Breast epithelium (tissue), 4 donors: ENCODE measurements around the gene SMIM33. TPM values are rescaled to one million over a fixed set of nuclear protein-coding genes. Genes with fewer than 3 reads are reported as not detected.

Experiments
- DNase-seq, 2 donors: peaks; one replicate each; pipeline ENCODE4 v3.0.0-alpha.2; 2019; ENCODE audit warnings: low spot score in 2 of 2
- H3K27ac ChIP-seq, 2 donors: fragments of 200-600 bp; sonication (generic) in 1 of 2; one replicate each; pipeline ENCODE4 v1.5.1; 2016 to 2019; ENCODE audit warnings: mild to moderate bottlenecking in 1 of 2
- H3K27me3 ChIP-seq, 2 donors: fragments of 200-600 bp; sonication (generic) in 1 of 2; one replicate each; pipeline versions ENCODE4 v1.5.1 to v1.6.0; 2017 to 2019; ENCODE audit warnings: control low read depth in 1 of 2, mild to moderate bottlenecking in 1 of 2
- H3K36me3 ChIP-seq: fragments of 200-600 bp; one replicate; pipeline ENCODE4 v1.5.1; 2019
- H3K4me1 ChIP-seq, 2 donors: fragments of 200-600 bp; sonication (generic); one replicate each; pipeline ENCODE4 v1.5.1; 2016 to 2019; ENCODE audit warnings: control low read depth in 1 of 2
- H3K4me3 ChIP-seq, 3 donors: fragments of 200-600 bp; sonication (generic); 1 replicate in 2 of 3; 2 replicates in 1 of 3; pipeline ENCODE4 v1.5.1; 2016 to 2019; ENCODE audit warnings: mild to moderate bottlenecking in 3 of 3, moderate library complexity in 2 of 3
- H3K9me3 ChIP-seq, 2 donors: fragments of 200-600 bp; sonication (generic) in 1 of 2; one replicate each; pipeline ENCODE4 v1.5.1; 2016 to 2019; ENCODE audit warnings: control low read depth in 1 of 2
- POLR2A ChIP-seq: fragments of 450-650 bp; IDR thresholded peaks from one replicate; pipeline ENCODE4 v1.6.1; 2016; ENCODE audit warnings: antibody characterized with exemption, mild to moderate bottlenecking, moderate library complexity
- POLR2AphosphoS5 ChIP-seq, 3 donors: sonication (generic); formaldehyde crosslinking; IDR thresholded peaks; one replicate each; pipeline ENCODE4 v1.6.1; 2017; ENCODE audit warnings: antibody characterized with exemption in 3 of 3
- intact Hi-C: fragments of 100-400 bp; cut with DNase I; formaldehyde crosslinking; loops from one replicate; pipeline ENCODE4 v1.15.1; 2023; ENCODE audit warnings: low total_unique reads
- total RNA-seq, 3 donors: library from RNA; depleted of rRNA; stranded (reverse); fragments of >200 nt; gene quantifications; one replicate each; pipeline ENCODE4 v1.1.0, GENCODE V29; 2016
- TF ChIP-seq, protein P1 (sequence below), 3 donors: fragments of 450-650 bp; IDR thresholded peaks; one replicate each; pipeline ENCODE4 v1.5.1; 2016 to 2017; ENCODE audit warnings: antibody characterized with exemption in 3 of 3, mild to moderate bottlenecking in 3 of 3, moderate library complexity in 3 of 3

SMIM33 gene
- total RNA-seq, 3 donors from 2014 or later = not detected

DNA sequence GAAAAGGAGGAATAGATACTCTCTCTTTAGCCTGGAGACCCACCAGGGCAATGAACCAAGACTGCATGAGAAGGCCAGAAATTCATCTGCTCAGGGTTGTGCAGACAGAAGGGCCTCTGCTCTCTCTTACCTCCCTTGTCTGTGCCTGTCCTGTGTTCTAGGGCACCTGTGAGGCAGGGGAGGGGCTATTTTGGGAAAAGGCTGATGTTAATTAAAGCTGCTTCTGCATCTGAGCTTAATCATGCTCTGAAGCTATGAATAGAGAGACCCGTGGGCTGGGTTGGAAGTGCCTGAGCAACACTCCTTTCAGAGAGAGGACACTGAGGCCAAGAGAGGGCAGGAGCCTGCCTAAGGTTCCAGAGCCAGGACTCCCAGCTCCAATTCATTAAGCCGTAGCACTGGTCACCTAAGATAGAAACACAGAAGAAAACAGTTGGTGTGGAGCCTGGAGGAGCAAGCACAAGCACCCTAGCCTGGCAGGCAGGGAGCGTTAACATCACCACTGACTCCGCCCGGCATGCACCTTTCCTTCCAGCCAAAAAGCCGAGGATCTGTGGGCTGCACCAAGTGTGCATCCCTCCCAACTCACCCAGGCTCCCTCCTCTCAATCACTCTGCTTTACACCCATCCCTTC, 43.2 kb downstream of the SMIM33 start:
- Histone ChIP-seq H3K4me3 (no peak overlapping the region), H3K4me1 (no peaks in the 10 kb centered on the region), H3K9me3 (no peaks in the 10 kb centered on the region), H3K36me3 (no peaks in the 10 kb centered on the region), H3K27ac (no peak overlapping the region), H3K27me3 (no peaks in the 10 kb centered on the region)
- TF ChIP-seq POLR2AphosphoS5 (IDR thresholded peaks at IDR 0.05) = no peak
- no peak for TF ChIP-seq POLR2A
- DNase-seq = no peak
- intact Hi-C loops = no loop called here

DNA sequence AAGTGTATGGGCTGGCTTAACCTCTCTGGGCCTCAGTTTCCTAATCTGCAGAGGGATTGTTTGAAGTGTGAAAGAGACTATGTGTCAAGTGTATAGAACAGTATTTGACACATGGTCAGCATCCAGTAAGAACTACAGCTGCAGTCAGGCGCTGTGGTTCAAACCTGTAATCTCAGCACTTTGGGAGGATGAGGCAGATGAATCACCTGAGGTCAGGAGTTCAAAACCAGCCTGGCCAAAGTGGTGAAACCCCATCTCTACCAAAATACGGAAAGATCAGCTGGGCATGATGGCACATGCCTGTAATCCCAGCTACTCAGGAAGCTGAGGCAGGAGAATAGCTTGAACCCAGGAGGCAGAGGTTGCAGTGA, 43.7 kb downstream of the SMIM33 start:
- Histone ChIP-seq H3K9me3 (no peaks in the 10 kb centered on the region), H3K27ac (no peak overlapping the region), H3K4me3 (no peak overlapping the region), H3K27me3 (no peaks in the 10 kb centered on the region), H3K36me3 (no peaks in the 10 kb centered on the region), H3K4me1 (no peaks in the 10 kb centered on the region)
- no peak for DNase-seq
- intact Hi-C loops = no loop called here
- no peak for TF ChIP-seq POLR2A
- no peak for TF ChIP-seq POLR2AphosphoS5 (IDR thresholded peaks at IDR 0.05)
- TF ChIP-seq, protein P1, sequence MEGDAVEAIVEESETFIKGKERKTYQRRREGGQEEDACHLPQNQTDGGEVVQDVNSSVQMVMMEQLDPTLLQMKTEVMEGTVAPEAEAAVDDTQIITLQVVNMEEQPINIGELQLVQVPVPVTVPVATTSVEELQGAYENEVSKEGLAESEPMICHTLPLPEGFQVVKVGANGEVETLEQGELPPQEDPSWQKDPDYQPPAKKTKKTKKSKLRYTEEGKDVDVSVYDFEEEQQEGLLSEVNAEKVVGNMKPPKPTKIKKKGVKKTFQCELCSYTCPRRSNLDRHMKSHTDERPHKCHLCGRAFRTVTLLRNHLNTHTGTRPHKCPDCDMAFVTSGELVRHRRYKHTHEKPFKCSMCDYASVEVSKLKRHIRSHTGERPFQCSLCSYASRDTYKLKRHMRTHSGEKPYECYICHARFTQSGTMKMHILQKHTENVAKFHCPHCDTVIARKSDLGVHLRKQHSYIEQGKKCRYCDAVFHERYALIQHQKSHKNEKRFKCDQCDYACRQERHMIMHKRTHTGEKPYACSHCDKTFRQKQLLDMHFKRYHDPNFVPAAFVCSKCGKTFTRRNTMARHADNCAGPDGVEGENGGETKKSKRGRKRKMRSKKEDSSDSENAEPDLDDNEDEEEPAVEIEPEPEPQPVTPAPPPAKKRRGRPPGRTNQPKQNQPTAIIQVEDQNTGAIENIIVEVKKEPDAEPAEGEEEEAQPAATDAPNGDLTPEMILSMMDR (IDR thresholded peaks at IDR 0.05) = no peak

DNA sequence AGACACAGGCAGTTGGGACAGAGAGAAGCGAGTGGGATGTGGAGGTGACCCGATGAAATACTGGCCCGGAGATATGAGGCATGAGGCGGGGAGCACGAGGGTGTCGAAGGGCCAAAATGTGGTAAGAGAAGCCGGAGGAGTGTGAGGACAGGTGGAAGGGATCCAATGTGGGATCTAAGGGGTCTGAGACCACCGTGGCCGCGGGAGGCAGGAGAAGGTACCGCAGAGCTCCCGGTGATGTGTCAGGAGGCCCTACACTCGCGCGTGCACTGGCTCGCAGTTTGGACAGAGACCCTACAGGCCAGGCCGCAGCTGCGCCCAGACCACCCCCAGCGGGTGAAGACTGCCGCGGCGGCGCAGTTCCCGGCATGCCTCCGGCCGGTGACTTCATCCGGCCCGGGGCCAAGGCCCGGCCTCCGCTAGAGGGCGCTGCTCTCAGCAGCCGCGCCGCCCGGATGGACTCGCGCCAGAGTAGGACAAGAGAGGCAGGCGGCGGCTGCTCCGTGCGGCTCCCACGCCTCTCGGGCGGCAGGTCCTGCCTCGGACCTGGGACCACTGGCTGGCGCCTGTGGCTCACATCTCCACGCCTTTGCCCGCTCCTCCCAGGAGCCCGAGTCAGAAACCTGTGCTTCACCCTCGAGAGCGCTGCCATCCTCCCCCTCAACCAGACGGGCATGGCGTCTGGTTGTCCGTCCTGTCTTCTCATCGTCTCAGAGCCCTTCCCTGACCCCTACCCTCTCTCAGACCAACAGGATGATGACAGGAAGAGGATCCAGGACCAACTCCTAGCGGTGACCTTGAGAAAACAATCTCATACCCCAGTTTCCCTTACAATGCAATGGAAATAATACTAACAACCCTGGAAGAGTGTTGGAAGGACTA, 47.1 kb downstream of the SMIM33 start:
- Histone ChIP-seq H3K27ac (peak overlapping the region; percentile 89 to 92), H3K36me3 (no peaks in the 10 kb centered on the region), H3K9me3 (no peaks in the 10 kb centered on the region), H3K27me3 (no peaks in the 10 kb centered on the region), H3K4me3 (peak overlapping the region; percentile 43 to 73 (median 54)), H3K4me1 (no peaks in the 10 kb centered on the region)
- peak; percentile 87 to 92 for DNase-seq
- TF ChIP-seq POLR2AphosphoS5 (IDR thresholded peaks at IDR 0.05) = peak; percentile 90 to 96 (median 91)
- TF ChIP-seq, protein P1 (IDR thresholded peaks at IDR 0.05) = peak; percentile 95 to 98 (median 97)
- TF ChIP-seq POLR2A = peak; percentile 45
- intact Hi-C loops = loop anchor here (5.0 kb wide), 1 partner anchor 101 kb away; no protein-coding TSS in a partner anchor

Other genes starting within 250 kb of the SMIM33 start
- 100 to 1,000 TPM; 213 to 349 (median 279) TPM for gene MATR3, start 177.3 kb upstream of the SMIM33 start, total RNA-seq
- 10 to 100 TPM; 86.3 to 95.4 (median 95.0) TPM for gene PAIP2, start 129.2 kb upstream of the SMIM33 start, total RNA-seq
- 1 to 10 TPM in 1 of 3 donors, under 1 TPM in 1, not detected in 1; 0.33 to 1.0 TPM for gene SLC23A1, start 87.7 kb upstream of the SMIM33 start, total RNA-seq
- gene MZB1, start 81.1 kb upstream of the SMIM33 start, total RNA-seq = 10 to 100 TPM in 1 of 3 donors, 1 to 10 TPM in 1, not detected in 1; 8.6 to 35.4 TPM
- gene PROB1, start 75.9 kb upstream of the SMIM33 start, total RNA-seq = 1 to 10 TPM in 1 of 3 donors, under 1 TPM in 2; 0.32 to 1.3 (median 0.73) TPM
- 1 to 10 TPM in 2 of 3 donors, under 1 TPM in 1; 0.98 to 2.4 (median 2.2) TPM for gene SPATA24, start 66.9 kb upstream of the SMIM33 start, total RNA-seq
- 1 to 10 TPM; 5.4 to 9.5 (median 7.6) TPM for gene DNAJC18, start 31.5 kb upstream of the SMIM33 start, total RNA-seq
- gene ECSCR, start 8.3 kb upstream of the SMIM33 start, total RNA-seq = 10 to 100 TPM in 2 of 3 donors, 1 to 10 TPM in 1; 6.6 to 39.3 (median 17.4) TPM
- gene STING1, start 11.8 kb downstream of the SMIM33 start, total RNA-seq = 10 to 100 TPM; 22.0 to 47.9 (median 39.0) TPM
- 10 to 100 TPM; 55.1 to 68.3 (median 58.1) TPM for gene UBE2D2, start 90.3 kb downstream of the SMIM33 start, total RNA-seq
- gene CXXC5, start 177.3 kb downstream of the SMIM33 start, total RNA-seq = 10 to 100 TPM; 33.9 to 66.9 (median 38.3) TPM